ENCODE data around the gene OR52E6.

OR52E6 gene

DNA sequence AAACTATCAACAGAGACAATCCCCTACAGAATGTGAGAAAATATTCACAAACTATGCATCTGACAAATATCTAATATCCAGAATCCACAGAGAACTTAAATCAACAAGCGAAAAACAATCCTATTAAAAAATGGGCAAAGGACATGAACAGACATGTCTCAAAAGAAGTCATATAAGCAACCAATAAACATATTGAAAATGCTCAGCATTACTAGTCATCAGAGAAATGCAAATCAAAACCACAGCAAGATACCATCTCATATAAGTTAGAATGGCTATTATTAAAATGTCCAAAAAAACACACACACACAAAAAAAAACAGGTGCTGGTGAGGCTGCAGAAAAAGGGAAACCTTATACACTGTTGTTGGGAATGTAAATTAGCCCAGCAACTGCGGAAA lies 24.1 kb upstream of the OR52E6 start:
- TF ChIP-seq, protein P1, sequence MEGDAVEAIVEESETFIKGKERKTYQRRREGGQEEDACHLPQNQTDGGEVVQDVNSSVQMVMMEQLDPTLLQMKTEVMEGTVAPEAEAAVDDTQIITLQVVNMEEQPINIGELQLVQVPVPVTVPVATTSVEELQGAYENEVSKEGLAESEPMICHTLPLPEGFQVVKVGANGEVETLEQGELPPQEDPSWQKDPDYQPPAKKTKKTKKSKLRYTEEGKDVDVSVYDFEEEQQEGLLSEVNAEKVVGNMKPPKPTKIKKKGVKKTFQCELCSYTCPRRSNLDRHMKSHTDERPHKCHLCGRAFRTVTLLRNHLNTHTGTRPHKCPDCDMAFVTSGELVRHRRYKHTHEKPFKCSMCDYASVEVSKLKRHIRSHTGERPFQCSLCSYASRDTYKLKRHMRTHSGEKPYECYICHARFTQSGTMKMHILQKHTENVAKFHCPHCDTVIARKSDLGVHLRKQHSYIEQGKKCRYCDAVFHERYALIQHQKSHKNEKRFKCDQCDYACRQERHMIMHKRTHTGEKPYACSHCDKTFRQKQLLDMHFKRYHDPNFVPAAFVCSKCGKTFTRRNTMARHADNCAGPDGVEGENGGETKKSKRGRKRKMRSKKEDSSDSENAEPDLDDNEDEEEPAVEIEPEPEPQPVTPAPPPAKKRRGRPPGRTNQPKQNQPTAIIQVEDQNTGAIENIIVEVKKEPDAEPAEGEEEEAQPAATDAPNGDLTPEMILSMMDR (IDR thresholded peaks at IDR 0.05; ENCODE audit: control insufficient read depth, extremely low read depth, insufficient read depth), result no peak
- DNase-seq (ENCODE audit: low read depth), result no peak
- H3K4me3 ChIP-seq (ENCODE audit: low read depth, low read length), result no peak overlapping the region

DNA sequence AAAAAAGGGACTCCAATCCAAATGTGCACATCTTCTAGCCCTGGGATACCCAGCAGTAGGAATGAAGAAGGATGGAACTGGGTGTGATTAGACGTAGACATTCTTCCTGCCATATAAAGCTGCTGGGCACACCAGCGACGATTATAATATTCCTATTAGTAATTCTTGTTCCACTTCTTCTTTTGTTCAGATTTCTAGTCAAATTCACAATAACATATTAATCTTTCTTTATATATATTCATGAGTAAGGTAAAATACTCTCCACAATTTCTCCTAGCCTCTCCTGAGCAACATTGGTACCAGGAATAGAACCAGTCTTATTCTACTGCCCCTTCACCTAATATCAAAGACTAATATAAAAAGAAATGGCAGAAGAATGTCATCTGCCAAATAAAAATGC lies 15.9 kb upstream of the OR52E6 start, which contains the start of gene OR52E8:
OR52E8 (minus strand) TSS at position 101 of the 400 bp plus-strand sequence; CDS start at position 101, 0 bp downstream.
- no peak within 1 kb of the TSS for H3K4me3 ChIP-seq (ENCODE audit: low read depth, low read length)
- TF ChIP-seq, protein P1 (IDR thresholded peaks at IDR 0.05; ENCODE audit: control insufficient read depth, extremely low read depth, insufficient read depth), result no peak
- no peak for DNase-seq (ENCODE audit: low read depth)

DNA sequence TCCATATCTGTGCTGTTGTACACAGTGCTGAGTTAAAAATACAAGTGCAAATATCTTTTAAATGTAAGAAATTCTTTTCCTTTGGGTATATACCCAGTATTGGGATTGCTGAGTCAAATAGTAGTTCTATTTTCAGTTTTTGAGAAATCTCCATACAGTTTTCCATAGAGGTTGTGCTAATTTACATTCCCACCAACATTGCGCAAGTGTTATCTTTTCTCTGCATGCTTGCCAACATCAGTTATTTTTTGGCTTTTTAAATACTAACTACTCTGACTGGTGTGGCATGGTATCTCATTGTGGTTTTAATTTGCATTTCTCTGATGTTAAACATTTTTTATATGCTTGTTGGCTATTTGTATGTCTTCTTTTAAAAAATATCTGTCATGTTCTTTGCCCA lies 9.3 kb upstream of the OR52E6 start:
- DNase-seq (ENCODE audit: low read depth), result no peak
- TF ChIP-seq, protein P1 (IDR thresholded peaks at IDR 0.05; ENCODE audit: control insufficient read depth, extremely low read depth, insufficient read depth), result no peak
- H3K4me3 ChIP-seq (ENCODE audit: low read depth, low read length), result no peak overlapping the region

DNA sequence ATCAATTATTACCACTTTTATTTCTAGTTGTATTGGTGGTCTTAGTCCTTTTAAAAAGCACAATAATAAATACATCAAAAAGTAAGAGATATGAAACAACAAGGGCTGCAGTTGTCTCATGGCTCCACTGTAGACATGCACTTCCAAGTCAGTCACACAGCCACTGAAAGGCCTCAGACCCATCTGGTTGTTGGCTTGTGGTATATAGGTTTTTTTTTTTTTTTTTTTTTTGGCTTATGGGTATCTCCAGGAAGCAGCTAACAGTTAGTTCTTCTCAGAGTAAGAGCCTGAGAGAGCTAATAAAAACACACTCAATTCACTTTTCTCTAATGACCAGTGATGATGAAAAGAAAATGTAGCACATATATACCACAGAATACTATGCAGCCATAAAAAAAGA lies 6.0 kb upstream of the OR52E6 start:
- TF ChIP-seq, protein P1 (IDR thresholded peaks at IDR 0.05; ENCODE audit: control insufficient read depth, extremely low read depth, insufficient read depth), result no peak
- DNase-seq (ENCODE audit: low read depth), result no peak
- no peak overlapping the region for H3K4me3 ChIP-seq (ENCODE audit: low read depth, low read length)

DNA sequence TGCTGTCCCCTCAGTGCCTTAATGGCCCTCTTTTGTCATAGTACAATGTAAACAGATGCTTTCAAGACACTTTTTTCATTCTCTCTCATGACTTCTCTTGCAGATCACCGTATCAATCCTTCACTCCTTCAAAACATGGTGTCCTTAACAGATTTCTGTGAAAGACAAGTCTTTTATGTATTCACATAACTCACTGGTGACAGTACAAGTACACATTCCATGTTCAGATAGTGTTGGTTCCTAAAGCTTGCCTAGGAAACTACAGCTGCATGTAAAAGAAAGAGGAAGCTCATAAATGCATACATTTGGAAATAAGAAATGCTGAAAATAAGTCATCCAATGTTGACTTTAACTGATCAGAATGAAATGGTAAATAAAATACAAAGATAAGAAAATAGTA lies 5.0 kb upstream of the OR52E6 start:
- no peak overlapping the region for H3K4me3 ChIP-seq (ENCODE audit: low read depth, low read length)
- TF ChIP-seq, protein P1 (IDR thresholded peaks at IDR 0.05; ENCODE audit: control insufficient read depth, extremely low read depth, insufficient read depth), result no peak
- DNase-seq (ENCODE audit: low read depth), result no peak

DNA sequence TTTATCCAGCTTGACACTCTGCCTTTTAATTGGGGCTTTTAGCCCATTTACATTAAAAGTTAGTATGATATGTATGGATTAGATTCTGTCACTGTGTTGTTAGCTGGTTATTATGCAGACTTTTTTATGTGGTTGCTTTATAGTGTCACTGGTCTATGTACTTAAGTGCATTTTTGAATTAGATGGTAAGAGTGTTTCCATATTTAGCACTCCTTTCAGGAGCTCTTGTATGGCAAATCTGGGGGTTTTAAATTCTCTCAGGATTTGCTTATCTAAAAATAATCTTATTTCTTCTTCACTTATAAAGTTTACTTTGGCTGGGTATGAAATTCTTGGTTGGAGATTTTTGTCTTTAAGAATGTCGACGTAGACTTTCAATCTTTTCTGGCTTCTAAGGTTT lies 4.0 kb downstream of the OR52E6 start:
- no peak overlapping the region for H3K4me3 ChIP-seq (ENCODE audit: low read depth, low read length)
- no peak for DNase-seq (ENCODE audit: low read depth)
- TF ChIP-seq, protein P1 (IDR thresholded peaks at IDR 0.05; ENCODE audit: control insufficient read depth, extremely low read depth, insufficient read depth), result no peak

DNA sequence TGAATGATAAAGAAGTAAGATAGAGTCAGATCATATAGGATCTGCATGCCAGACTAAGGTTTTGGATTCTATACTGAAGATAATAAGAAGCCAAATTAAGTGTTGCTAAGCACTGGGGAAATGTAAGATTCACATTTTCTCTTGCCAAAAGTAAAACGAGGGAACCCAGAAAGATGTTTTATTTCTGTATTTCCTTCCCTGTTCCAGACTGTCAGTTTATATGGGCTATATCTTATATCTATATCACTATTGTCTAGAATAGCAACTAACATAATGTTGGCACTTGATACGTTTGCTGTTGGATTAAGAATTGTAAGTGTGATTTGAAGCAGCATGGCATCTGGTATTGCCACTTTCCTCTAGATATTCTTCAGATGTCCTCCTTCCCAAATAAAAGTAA lies 8.3 kb downstream of the OR52E6 start:
- DNase-seq (ENCODE audit: low read depth), result no peak
- no peak overlapping the region for H3K4me3 ChIP-seq (ENCODE audit: low read depth, low read length)
- TF ChIP-seq, protein P1 (IDR thresholded peaks at IDR 0.05; ENCODE audit: control insufficient read depth, extremely low read depth, insufficient read depth), result no peak
